Activated T-helper 2 cell treated with anti-CD3 and anti-CD28 coated beads, Interferon-gamma antibody, Interleukin-2, Interleukin-4, amounts not matched to agents 10 μg/mL and 5 μg/mL and 100 μg/mL, durations not matched to agents 14 hours and 24 hours and 36 hours (primary cell): Measurements from ENCODE around the gene NUFIP1. TPM values are rescaled to one million over a fixed set of nuclear protein-coding genes. Genes with fewer than 3 reads are reported as not detected.

Experiments
- DNase-seq: peaks from one replicate; pipeline ENCODE4 v3.0.0; 2021; ENCODE audit warnings: low spot score
- H3K27ac Mint-ChIP-seq: one replicate; pipeline ENCODE4 v1.8.0; 2021; ENCODE audit warnings: mixed read lengths
- H3K27me3 Mint-ChIP-seq: one replicate; pipeline ENCODE4 v1.8.0; 2021; ENCODE audit warnings: low read depth, mixed read lengths
- H3K36me3 Mint-ChIP-seq: one replicate; pipeline ENCODE4 v1.8.0; 2021; ENCODE audit warnings: low read depth, mixed read lengths
- H3K4me1 Mint-ChIP-seq: one replicate; pipeline ENCODE4 v1.8.0; 2021; ENCODE audit warnings: low read depth, mixed read lengths
- H3K4me3 Mint-ChIP-seq: one replicate; pipeline ENCODE4 v1.8.0; 2021; ENCODE audit warnings: low read depth, mild to moderate bottlenecking, moderate library complexity, mixed read lengths
- H3K9me3 Mint-ChIP-seq: one replicate; pipeline ENCODE4 v1.8.0; 2021; ENCODE audit warnings: mixed read lengths
- intact Hi-C: fragments of 100-400 bp; cut with micrococcal nuclease; formaldehyde crosslinking; loops from one replicate; pipeline ENCODE4 v1.15.1; 2023
- total RNA-seq: library from RNA; stranded (reverse); gene quantifications from 2 replicates; pipeline ENCODE4 v1.2.3, GENCODE V29; 2022

Gene NUFIP1
- total RNA-seq, 1 donor from 2014 or later, result 10.3 TPM

- Mint-ChIP-seq H3K9me3 (no peaks in the 10 kb centered on the region), H3K4me3 (no peak overlapping the region), H3K27ac (no peak overlapping the region), H3K27me3 (peaks cover 32% of the 10 kb centered on the region), H3K4me1 (peaks cover 2% of the 10 kb centered on the region), H3K36me3 (no peaks in the 10 kb centered on the region)
- DNase-seq, result no peak
- intact Hi-C loops, result no loop called here
These were observed 61.3 kb downstream of the NUFIP1 start for GRCh38 chr13:44927968-44928367.

- Mint-ChIP-seq H3K4me1 (no peaks in the 10 kb centered on the region), H3K9me3 (no peaks in the 10 kb centered on the region), H3K4me3 (no peak overlapping the region)
These were observed 67.1 kb downstream of the NUFIP1 start for GRCh38 chr13:44921931-44922758.

GRCh38 chr13:44921246-44921877, 67.9 kb downstream of the NUFIP1 start:
- no peak overlapping the region for H3K4me3 Mint-ChIP-seq
- H3K9me3 Mint-ChIP-seq, result no peaks in the 10 kb centered on the region
- H3K27ac Mint-ChIP-seq, result no peak overlapping the region
- intact Hi-C loops, result no loop called here
- no peak for DNase-seq
- H3K4me1 Mint-ChIP-seq, result no peaks in the 10 kb centered on the region
- H3K27me3 Mint-ChIP-seq, result peaks cover 20% of the 10 kb centered on the region
- no peaks in the 10 kb centered on the region for H3K36me3 Mint-ChIP-seq

More at GRCh38 chr13:44921931-44922758, 67.1 kb downstream of the NUFIP1 start:
- H3K36me3 Mint-ChIP-seq, result no peaks in the 10 kb centered on the region
- intact Hi-C loops, result no loop called here
- H3K27ac Mint-ChIP-seq, result no peak overlapping the region
- no peak for DNase-seq
- H3K27me3 Mint-ChIP-seq, result peaks cover 20% of the 10 kb centered on the region

GRCh38 chr13:44920013-44920412, 69.3 kb downstream of the NUFIP1 start:
- peak overlapping the region; percentile 57 for H3K27ac Mint-ChIP-seq
- peak overlapping the region; percentile 10 for H3K4me3 Mint-ChIP-seq
- no peaks in the 10 kb centered on the region for H3K9me3 Mint-ChIP-seq
- intact Hi-C loops, result no loop called here
- H3K36me3 Mint-ChIP-seq, result no peaks in the 10 kb centered on the region
- no peak for DNase-seq
- H3K27me3 Mint-ChIP-seq, result peaks cover 11% of the 10 kb centered on the region
- H3K4me1 Mint-ChIP-seq, result no peaks in the 10 kb centered on the region

GRCh38 chr13:44919104-44919804, 70.0 kb downstream of the NUFIP1 start:
- intact Hi-C loops, result loop anchor here (5.0 to 10.0 kb wide), 3 partner anchors 206 to 777 kb away; partner anchors contain the start of genes COG3 and GTF2F2
- Mint-ChIP-seq H3K4me3 (no peak overlapping the region), H3K4me1 (no peaks in the 10 kb centered on the region), H3K36me3 (no peaks in the 10 kb centered on the region), H3K27me3 (peaks cover 3% of the 10 kb centered on the region), H3K27ac (no peak overlapping the region), H3K9me3 (no peaks in the 10 kb centered on the region)
- DNase-seq, result no peak

GRCh38 chr13:44918326-44919103, 70.8 kb downstream of the NUFIP1 start:
- Mint-ChIP-seq H3K9me3 (no peaks in the 10 kb centered on the region), H3K27me3 (peaks cover 2% of the 10 kb centered on the region), H3K4me3 (no peak overlapping the region), H3K27ac (no peak overlapping the region), H3K4me1 (no peaks in the 10 kb centered on the region), H3K36me3 (no peaks in the 10 kb centered on the region)
- intact Hi-C loops, result loop anchor here (1.0 to 10.0 kb wide), 7 partner anchors 16 to 776 kb away; partner anchors contain the start of genes COG3, GPALPP1, GTF2F2 and NUFIP1
- peak; percentile 81 for DNase-seq

GRCh38 chr13:44917589-44918325, 71.5 kb downstream of the NUFIP1 start:
- Mint-ChIP-seq H3K9me3 (no peaks in the 10 kb centered on the region), H3K4me3 (no peak overlapping the region), H3K27me3 (no peaks in the 10 kb centered on the region), H3K36me3 (no peaks in the 10 kb centered on the region), H3K27ac (no peak overlapping the region), H3K4me1 (no peaks in the 10 kb centered on the region)
- intact Hi-C loops, result loop anchor here (1.0 to 10.0 kb wide), 10 partner anchors 17 to 775 kb away; partner anchors contain the start of genes COG3, GPALPP1, GTF2F2 and NUFIP1
- DNase-seq, result peak; percentile 94

- intact Hi-C loops, result loop anchor here (10.0 kb wide), 2 partner anchors 212 to 552 kb away; partner anchors contain the start of genes COG3 and GTF2F2
These were observed 76.8 kb downstream of the NUFIP1 start for GRCh38 chr13:44912278-44913016.

GRCh38 chr13:44908712-44909111, 80.6 kb downstream of the NUFIP1 start:
- peaks cover 15% of the 10 kb centered on the region for H3K9me3 Mint-ChIP-seq
- intact Hi-C loops, result no loop called here
- H3K27me3 Mint-ChIP-seq, result peaks cover 3% of the 10 kb centered on the region
- no peak overlapping the region for H3K4me3 Mint-ChIP-seq
- H3K36me3 Mint-ChIP-seq, result no peaks in the 10 kb centered on the region
- H3K4me1 Mint-ChIP-seq, result no peaks in the 10 kb centered on the region
- no peak overlapping the region for H3K27ac Mint-ChIP-seq
- DNase-seq, result no peak

More at GRCh38 chr13:44912278-44913016, 76.8 kb downstream of the NUFIP1 start:
- Mint-ChIP-seq H3K27me3 (peaks cover 2% of the 10 kb centered on the region), H3K4me3 (no peak overlapping the region), H3K27ac (no peak overlapping the region), H3K9me3 (peaks cover 15% of the 10 kb centered on the region), H3K4me1 (no peaks in the 10 kb centered on the region), H3K36me3 (no peaks in the 10 kb centered on the region)
- DNase-seq, result no peak

- Mint-ChIP-seq H3K27ac (no peak overlapping the region), H3K9me3 (peaks cover 15% of the 10 kb centered on the region), H3K36me3 (no peaks in the 10 kb centered on the region), H3K4me1 (no peaks in the 10 kb centered on the region), H3K4me3 (no peak overlapping the region), H3K27me3 (peaks cover 5% of the 10 kb centered on the region)
- no peak for DNase-seq
- intact Hi-C loops, result no loop called here
These were observed 81.0 kb downstream of the NUFIP1 start for GRCh38 chr13:44908266-44908665.

GRCh38 chr13:44906713-44907112, 82.6 kb downstream of the NUFIP1 start:
- intact Hi-C loops, result no loop called here
- H3K36me3 Mint-ChIP-seq, result no peaks in the 10 kb centered on the region
- DNase-seq, result no peak
- no peak overlapping the region for H3K4me3 Mint-ChIP-seq
- H3K27ac Mint-ChIP-seq, result no peak overlapping the region
- peaks cover 9% of the 10 kb centered on the region for H3K27me3 Mint-ChIP-seq
- no peaks in the 10 kb centered on the region for H3K4me1 Mint-ChIP-seq
- peaks cover 9% of the 10 kb centered on the region for H3K9me3 Mint-ChIP-seq
